ENCODE measurements around the gene RSRP1. TPM values are rescaled to one million over a fixed set of nuclear protein-coding genes. Genes with fewer than 3 reads are reported as not detected.

Gene RSRP1
- total and polyA plus RNA-seq, 2 of the 13 experiments (the other 11 are each of a cell fraction or from before 2014, with no cell fraction given): 43.9 to 52.8 TPM

DNA sequence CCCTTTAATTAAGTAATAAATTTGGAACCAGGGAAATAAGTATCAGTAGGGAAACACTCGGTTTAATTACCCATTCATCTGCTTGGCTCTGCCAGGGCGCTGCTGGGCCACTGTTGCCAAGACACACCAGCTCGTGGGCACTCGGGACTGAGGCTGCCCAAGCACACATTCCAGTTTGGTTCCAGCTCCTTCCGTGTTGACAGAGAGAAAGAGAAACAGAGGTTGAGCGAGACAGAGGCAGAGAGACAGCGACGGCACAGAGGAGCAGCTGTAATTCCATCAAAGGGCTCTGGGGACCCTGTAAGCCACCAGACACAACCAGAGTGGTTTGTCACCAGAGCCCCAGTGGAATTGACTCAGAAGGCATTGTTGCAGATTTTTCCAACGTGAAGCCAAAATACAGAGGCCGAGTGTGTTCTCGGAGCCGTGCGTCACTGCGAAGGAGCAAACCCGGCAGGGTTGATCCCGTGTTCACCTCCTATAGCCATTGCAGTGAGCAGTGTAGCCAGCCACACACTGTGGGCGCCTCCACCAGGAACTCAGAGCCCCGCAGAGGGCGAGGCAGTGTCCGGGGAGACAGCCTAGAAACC is 48.5 kb downstream of the RSRP1 start (continued):
- TF ChIP-seq, protein P1, sequence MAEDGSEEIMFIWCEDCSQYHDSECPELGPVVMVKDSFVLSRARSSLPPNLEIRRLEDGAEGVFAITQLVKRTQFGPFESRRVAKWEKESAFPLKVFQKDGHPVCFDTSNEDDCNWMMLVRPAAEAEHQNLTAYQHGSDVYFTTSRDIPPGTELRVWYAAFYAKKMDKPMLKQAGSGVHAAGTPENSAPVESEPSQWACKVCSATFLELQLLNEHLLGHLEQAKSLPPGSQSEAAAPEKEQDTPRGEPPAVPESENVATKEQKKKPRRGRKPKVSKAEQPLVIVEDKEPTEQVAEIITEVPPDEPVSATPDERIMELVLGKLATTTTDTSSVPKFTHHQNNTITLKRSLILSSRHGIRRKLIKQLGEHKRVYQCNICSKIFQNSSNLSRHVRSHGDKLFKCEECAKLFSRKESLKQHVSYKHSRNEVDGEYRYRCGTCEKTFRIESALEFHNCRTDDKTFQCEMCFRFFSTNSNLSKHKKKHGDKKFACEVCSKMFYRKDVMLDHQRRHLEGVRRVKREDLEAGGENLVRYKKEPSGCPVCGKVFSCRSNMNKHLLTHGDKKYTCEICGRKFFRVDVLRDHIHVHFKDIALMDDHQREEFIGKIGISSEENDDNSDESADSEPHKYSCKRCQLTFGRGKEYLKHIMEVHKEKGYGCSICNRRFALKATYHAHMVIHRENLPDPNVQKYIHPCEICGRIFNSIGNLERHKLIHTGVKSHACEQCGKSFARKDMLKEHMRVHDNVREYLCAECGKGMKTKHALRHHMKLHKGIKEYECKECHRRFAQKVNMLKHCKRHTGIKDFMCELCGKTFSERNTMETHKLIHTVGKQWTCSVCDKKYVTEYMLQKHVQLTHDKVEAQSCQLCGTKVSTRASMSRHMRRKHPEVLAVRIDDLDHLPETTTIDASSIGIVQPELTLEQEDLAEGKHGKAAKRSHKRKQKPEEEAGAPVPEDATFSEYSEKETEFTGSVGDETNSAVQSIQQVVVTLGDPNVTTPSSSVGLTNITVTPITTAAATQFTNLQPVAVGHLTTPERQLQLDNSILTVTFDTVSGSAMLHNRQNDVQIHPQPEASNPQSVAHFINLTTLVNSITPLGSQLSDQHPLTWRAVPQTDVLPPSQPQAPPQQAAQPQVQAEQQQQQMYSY (CRISPR knock-in tag; IDR thresholded peaks at IDR 0.05): no peak
- no peak for TF ChIP-seq MAF1 (CRISPR knock-in tag; IDR thresholded peaks at IDR 0.05; ENCODE audit: borderline replicate concordance)
- no peak for TF ChIP-seq SP5 (CRISPR knock-in tag; IDR thresholded peaks at IDR 0.05; ENCODE audit: borderline replicate concordance, low read depth)
- TF ChIP-seq, protein P2, sequence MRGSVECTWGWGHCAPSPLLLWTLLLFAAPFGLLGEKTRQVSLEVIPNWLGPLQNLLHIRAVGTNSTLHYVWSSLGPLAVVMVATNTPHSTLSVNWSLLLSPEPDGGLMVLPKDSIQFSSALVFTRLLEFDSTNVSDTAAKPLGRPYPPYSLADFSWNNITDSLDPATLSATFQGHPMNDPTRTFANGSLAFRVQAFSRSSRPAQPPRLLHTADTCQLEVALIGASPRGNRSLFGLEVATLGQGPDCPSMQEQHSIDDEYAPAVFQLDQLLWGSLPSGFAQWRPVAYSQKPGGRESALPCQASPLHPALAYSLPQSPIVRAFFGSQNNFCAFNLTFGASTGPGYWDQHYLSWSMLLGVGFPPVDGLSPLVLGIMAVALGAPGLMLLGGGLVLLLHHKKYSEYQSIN (CRISPR knock-in tag; IDR thresholded peaks at IDR 0.05; ENCODE audit: borderline replicate concordance): no peak
- no peak for TF ChIP-seq ZKSCAN8 (CRISPR knock-in tag; IDR thresholded peaks at IDR 0.05; ENCODE audit: borderline replicate concordance)
- TF ChIP-seq MED8 (CRISPR knock-in tag; IDR thresholded peaks at IDR 0.05; ENCODE audit: insufficient replicate concordance): no peak
- TF ChIP-seq, protein P3, sequence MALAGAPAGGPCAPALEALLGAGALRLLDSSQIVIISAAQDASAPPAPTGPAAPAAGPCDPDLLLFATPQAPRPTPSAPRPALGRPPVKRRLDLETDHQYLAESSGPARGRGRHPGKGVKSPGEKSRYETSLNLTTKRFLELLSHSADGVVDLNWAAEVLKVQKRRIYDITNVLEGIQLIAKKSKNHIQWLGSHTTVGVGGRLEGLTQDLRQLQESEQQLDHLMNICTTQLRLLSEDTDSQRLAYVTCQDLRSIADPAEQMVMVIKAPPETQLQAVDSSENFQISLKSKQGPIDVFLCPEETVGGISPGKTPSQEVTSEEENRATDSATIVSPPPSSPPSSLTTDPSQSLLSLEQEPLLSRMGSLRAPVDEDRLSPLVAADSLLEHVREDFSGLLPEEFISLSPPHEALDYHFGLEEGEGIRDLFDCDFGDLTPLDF (CRISPR knock-in tag; IDR thresholded peaks at IDR 0.05): no peak
- TF ChIP-seq, protein P4, sequence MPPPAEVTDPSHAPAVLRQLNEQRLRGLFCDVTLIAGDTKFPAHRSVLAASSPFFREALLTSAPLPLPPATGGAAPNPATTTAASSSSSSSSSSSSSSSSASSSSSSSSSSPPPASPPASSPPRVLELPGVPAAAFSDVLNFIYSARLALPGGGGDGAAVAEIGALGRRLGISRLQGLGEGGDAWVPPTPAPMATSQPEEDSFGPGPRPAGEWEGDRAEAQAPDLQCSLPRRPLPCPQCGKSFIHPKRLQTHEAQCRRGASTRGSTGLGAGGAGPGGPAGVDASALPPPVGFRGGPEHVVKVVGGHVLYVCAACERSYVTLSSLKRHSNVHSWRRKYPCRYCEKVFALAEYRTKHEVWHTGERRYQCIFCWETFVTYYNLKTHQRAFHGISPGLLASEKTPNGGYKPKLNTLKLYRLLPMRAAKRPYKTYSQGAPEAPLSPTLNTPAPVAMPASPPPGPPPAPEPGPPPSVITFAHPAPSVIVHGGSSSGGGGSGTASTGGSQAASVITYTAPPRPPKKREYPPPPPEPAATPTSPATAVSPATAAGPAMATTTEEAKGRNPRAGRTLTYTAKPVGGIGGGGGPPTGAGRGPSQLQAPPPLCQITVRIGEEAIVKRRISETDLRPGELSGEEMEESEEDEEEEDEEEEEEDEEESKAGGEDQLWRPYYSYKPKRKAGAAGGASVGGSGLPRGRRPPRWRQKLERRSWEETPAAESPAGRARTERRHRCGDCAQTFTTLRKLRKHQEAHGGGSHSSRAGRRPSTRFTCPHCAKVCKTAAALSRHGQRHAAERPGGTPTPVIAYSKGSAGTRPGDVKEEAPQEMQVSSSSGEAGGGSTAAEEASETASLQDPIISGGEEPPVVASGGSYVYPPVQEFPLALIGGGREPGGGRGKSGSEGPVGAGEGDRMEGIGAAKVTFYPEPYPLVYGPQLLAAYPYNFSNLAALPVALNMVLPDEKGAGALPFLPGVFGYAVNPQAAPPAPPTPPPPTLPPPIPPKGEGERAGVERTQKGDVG (CRISPR knock-in tag; IDR thresholded peaks at IDR 0.05; ENCODE audit: borderline replicate concordance): peak; percentile 55; the same call in 1 of the 2 replicates
- TF ChIP-seq ZNF256 (CRISPR knock-in tag; conservative IDR thresholded peaks at IDR 0.05): no peak
- TF ChIP-seq ZNF354B (CRISPR knock-in tag; IDR thresholded peaks at IDR 0.05): no peak
- no peak for TF ChIP-seq ZNF724P (CRISPR knock-in tag; IDR thresholded peaks at IDR 0.05; ENCODE audit: borderline replicate concordance)
- peak; percentile 62; the same call in 1 of the 2 replicates for TF ChIP-seq ZBTB38 (CRISPR knock-in tag; IDR thresholded peaks at IDR 0.05)
- no peak for TF ChIP-seq KLF11 (CRISPR knock-in tag; IDR thresholded peaks at IDR 0.05)
- no peak for TF ChIP-seq ZNF230 (CRISPR knock-in tag; IDR thresholded peaks at IDR 0.05)
- 0 out of 2 replicates have a peak, but pooled peaks have one; percentile 23 for TF ChIP-seq ZNF580 (CRISPR knock-in tag; IDR thresholded peaks at IDR 0.05; ENCODE audit: borderline replicate concordance, low read depth)
- TF ChIP-seq RAD21 (CRISPR knock-in tag; IDR thresholded peaks at IDR 0.05): 0 out of 2 replicates have a peak, but pooled peaks have one; percentile 22
- TF ChIP-seq BRD4 (CRISPR knock-in tag; IDR thresholded peaks at IDR 0.05): no peak
